ENCODE measurements around the gene PAGE2.
"Not testable (repeated sequence)": the region's sequence is repeated elsewhere in the genome, so short reads cannot be mapped to it uniquely, and the experiment has no call there.

The PAGE2 gene

DNA sequence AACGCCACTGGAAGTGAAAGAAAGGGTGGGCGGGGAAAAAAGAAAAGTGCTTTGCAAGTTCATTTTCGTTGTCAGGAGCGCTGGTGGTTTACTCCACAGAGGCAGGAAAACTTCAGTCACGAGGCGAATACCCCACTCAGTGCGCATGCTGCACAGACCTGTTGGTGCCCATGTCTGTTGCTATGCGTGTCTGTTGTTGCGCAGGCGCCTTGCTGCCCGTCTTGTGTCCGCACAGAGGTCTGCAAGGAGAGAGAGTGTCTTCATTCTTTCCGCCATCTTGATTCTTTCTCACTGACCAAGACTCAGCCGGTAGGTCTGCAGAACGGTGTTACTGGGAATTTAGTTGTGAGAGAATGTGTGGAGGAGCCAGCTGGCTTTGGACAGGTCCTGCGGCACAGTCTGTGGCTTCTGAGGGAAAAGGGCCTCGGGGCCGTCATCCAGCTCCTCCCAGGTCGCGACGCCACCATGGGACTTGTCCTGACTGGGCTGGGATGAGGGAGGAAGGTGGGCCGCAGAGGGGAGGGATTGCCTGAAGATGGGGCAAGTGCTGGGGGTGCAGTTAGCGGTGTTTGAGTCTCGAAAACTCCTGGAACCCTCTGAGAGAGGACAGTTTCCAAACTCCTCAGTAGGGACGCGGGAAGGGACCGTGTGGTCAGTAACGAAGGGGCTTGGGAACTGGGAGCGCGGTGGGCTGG is at the start of gene PAGE2:
PAGE2 (plus strand) TSS at position 224 of the 695 bp plus-strand sequence. CDS start 1,003 bp downstream, outside the sequence.
- no peak for DNase-seq

DNA sequence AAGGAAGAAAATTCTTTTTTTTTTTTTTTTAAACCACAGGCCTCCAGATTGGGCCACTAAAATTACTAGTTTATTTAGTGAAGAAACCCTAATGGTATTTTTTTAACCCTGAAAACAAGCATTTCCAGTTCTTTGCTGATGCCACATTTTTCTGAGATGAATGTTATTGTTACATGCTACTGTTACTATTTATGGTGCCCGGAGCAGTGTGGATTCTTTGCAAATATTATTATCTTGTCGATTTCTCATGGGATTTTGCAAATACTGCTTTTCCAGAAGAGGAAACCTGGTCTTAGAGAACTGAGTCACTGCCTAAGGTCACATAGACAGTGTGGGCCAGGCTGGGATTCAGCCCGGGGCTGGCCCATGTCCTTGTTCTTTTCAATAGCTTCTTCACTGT is 49.3 kb upstream of the PAGE2 start:
- no peak for DNase-seq

DNA sequence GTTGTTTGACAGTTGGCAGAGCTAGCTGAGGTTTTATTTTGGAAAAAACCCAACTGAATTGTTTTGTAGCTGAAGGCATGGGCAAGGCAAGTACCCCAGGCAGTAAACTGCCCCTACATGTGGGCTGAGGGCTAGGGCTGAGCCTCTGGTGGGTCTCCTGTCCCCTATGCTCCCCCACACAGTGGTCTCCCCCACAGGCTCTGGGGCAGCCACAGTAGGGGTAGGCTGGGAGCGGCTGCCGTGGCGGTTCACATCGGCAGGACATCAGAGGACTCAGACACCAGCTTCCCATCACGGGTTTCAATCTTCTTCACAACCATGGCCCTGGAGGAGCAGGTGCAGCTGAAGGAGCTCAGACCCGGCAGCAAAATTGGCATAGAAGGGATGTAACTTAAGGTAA is 47.3 kb upstream of the PAGE2 start:
- no peak for DNase-seq

DNA sequence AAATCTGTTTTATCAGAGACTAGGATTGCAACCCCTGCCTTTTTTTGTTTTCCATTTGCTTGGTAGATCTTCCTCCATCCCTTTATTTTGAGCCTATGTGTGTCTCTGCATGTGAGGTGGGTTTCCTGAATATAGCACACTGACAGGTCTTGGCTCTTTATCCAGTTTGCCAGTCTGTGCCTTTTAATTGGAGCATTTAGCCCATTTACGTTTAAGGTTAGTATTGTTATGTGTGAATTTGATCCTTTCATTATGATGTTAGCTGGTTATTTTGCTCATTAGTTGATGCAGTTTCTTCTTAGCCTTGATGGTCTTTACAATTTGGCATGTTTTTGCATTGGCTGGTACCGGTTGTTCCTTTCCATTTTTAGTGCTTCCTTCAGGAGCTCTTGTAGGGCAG is 38.2 kb upstream of the PAGE2 start:
- not testable (repeated sequence) for DNase-seq

DNA sequence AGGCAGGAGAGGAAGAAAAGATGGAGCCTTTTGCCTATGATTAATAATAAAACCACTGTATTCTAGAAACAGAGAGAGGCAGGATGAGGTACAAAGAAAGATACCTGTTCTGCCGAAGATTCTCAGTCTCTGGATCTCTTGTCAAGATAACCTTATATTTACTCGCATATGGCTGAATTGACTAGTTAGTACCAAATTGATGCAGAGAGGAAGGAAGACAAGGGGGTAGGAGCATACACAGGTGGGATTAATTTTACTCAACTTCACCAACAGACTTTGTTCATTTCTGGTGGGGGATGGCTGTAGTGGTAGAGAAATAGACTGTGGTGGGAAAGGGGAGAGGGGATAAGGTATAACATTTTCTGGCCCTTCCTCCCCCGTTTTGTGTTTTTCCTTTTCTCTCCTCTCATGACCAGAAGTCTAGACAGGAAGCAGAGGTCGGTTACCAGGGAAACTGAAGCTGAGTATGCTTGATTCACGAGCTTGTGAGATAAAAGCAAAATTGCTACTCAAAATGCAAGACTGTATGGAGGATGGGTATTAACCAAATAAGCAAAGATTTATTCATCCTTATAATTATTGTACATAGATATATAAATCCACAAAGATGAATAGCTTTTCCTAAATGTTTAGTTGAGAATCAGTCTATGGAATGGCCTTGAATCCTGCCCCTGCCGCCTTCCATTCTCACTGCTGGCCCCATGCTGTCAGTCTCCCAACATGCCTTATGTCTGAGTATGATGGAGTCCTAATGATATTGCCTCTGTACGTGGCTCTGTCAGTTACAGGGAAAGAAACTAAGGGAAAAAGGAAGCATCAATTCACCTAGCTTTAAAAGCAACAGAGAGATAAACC is 31.8 kb upstream of the PAGE2 start:
- peak in 1 of 2 experiments; percentile 20 for DNase-seq

GRCh38 chrX:55057675-55058249 is 31.1 kb upstream of the PAGE2 start:
- peak; percentile 55 to 65 for DNase-seq

- not testable (repeated sequence) for DNase-seq
These were observed 21.6 kb upstream of the PAGE2 start for GRCh38 chrX:55067180-55067579.

DNA sequence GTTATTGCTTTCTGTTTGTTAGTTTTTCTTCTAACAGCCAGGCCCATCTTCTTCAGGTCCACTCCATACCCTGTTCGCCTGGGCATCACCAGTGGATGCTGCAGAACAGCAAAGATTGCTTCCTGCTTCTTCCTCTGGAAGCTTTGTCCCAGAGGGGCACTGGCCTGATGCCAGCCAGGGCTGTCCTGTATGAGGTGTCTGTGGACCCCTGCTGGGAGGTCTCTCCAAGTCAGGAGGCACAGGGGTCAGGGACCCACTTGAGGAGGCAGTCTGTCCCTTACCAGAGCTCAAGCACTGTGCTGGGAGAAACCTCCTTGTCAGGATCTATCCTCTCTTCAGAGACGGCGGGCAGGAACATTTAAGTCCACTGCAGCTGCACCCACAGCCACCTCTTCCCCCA is 16.5 kb upstream of the PAGE2 start:
- DNase-seq: no peak

GRCh38 chrX:55074851-55075467 is 13.9 kb upstream of the PAGE2 start, which contains the start of gene PAGE2B:
Gene PAGE2B (plus strand): TSS chrX:55075030. CDS start chrX:55076042, 1,012 bp downstream.
- DNase-seq: no peak

GRCh38 chrX:55098691-55099090 is 9.9 kb downstream of the PAGE2 start:
- DNase-seq: no peak

- no peak for DNase-seq
These were observed 10.3 kb downstream of the PAGE2 start for GRCh38 chrX:55099162-55099561.

- no peak for DNase-seq
These were observed 13.9 kb downstream of the PAGE2 start for GRCh38 chrX:55102754-55103153.

- DNase-seq: no peak
These were observed 18.4 kb downstream of the PAGE2 start for GRCh38 chrX:55107262-55107661.

DNA sequence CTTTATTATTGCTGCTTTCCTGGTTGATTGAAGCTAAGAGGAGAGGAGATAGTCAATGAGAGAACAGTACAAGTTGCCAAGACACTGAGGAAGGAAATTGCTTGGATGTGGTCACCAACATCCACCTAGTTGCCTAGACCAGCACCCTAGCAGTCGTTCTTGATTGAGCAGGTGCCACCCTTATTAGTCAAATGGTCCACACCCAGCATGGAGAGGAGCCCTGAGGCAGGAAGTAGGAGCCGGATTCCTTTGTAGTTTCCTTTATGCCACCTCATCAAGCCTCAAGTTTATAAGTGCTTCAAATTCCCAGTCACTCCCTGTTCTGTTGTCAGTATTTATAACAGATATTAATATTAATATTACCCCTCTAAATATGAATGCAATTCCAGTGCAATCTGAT is 19.1 kb downstream of the PAGE2 start:
- no peak for DNase-seq

- DNase-seq: no peak
These were observed 20.5 kb downstream of the PAGE2 start for GRCh38 chrX:55109306-55109705.

DNA sequence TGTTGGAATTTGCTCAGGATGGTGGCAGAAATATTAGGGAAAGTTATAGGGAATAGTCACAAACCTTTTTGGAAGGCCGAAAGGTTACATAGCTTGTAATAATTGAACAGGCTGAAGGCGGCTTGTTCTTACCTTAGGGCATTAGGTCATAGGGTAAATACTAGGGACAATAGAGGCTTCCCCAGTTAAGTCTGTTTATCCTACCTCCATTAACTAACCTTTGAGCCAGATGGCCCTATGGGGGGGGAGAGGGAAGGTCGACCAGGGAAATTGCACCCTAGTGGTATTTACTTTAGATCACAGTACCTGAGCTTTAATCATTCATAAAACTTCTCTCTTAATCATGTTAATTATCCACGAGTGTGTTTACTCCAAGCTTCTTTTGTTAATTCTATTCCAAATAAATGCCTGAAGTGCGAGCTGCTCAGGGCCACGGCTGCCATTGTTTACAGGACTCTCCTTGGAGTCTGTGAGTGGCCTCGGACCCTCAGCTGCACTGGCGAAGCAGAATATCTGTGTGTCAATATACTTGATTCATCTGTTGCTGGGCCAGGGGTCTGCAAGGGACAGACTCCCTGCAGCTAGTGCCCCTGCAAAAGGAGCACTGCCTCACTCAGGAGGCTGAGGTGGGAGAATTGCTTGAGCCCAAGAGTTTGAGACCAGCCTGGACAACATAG is 22.9 kb downstream of the PAGE2 start:
- DNase-seq: peak in 1 of 2 experiments; percentile 6

DNA sequence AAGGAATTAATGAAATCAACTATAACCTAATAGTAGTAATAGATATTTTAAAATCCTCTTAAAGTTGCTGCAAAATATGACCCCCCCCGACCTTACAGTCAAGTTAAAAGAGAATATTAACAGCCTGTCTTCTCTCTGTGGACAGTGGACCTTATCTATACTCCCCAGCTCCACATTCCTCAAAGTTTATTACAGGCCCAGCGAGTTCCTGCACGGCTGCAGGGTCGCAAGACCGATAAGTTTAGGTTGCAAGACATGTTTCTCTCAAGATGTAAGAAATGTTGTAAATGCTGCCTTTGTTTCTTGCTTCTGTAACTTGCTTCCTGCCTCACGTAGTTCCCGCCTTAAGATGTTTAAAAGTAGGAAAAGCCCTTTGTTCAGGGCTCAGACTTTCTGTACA is 27.8 kb downstream of the PAGE2 start:
- not testable (repeated sequence) for DNase-seq

GRCh38 chrX:55118574-55118973 is 29.8 kb downstream of the PAGE2 start:
- DNase-seq: no peak

DNA sequence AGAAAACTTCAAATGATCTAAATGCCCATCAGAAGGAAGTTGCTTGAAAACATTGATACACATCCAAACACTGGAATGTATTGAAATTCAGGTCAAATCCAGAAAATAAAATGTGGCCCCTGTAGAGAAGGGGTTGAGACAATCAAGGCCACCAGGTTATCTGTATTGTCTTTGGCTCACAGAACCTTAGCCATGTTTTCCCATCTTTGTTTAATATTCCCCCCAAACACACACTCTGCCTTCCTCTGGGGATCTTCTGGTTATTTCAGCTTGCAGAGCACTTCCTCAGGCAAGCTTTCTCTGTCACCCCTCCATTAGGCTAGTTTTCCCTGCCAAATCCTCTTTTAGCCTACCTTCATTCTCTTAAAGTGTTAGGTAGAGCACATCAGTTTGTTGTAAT is 30.5 kb downstream of the PAGE2 start:
- DNase-seq: no peak

- DNase-seq: no peak
These were observed 30.9 kb downstream of the PAGE2 start for GRCh38 chrX:55119712-55120111.

DNA sequence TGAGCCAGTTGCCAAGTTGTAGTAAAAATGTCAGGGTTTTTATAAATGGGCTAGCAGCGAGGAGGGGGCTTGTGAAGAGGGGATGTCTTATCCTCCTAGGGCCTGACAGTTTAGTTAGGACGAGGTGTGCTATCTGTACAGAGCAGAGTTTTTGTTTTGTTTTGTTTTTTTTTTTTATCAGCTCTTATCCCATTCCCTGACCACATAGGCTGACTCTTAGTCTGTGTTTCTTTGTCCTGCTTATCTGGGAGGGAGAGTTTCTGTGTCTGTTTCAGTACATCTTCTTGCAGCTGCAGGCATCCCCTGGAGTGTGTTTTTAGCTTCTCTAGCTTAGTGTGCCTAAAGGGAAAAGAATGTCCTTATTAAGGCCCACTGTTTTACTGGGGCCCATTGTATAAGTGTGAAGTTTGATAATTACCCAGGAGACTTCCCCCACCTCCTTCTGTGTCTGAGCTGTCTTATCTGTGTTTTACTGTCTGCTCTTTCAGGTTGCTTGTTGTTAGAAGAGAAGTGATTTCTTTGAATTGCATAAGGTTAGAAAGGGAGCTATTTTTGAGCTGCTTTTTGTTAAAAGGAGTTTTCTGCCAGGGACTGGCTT is 32.0 kb downstream of the PAGE2 start:
- DNase-seq: no peak

GRCh38 chrX:55123900-55124299 is 35.1 kb downstream of the PAGE2 start:
- DNase-seq: no peak
